OCI-LY7 (cell line): ENCODE results near the gene FAM193A. TPM values are rescaled to one million over a fixed set of nuclear protein-coding genes. Genes with fewer than 3 reads are reported as not detected.
A peak's percentile ranks its signal among the peaks of the same experiment; 100 is the strongest.

Source experiments
- BruUV-seq: library from RNA; stranded (reverse); fragments of 400-500 nt; replicated peaks from 2 replicates; lab custom pipeline; 2021; lab: Mats Ljungman, UMichigan
- CTCF ChIA-PET: fragments of 300-600 bp; sonication (Branson Sonifier 250); formaldehyde crosslinking; loops from one replicate; lab custom pipeline; 2022; ENCODE audit warnings: antibody characterized with exemption; ENCODE audit not compliant: unreplicated experiment; lab: Charles Lee
- POLR2A ChIA-PET: fragments of 300-600 bp; sonication (Branson Sonifier 250); formaldehyde crosslinking; loops from one replicate; lab custom pipeline; 2022; ENCODE audit warnings: antibody characterized with exemption; lab: Charles Lee
- DNase-seq: peaks from one replicate; pipeline ENCODE4 v3.0.0-alpha.2; 2015; ENCODE audit warnings: low spot score
- H2AFZ ChIP-seq: fragments of 200-600 bp; sonication (generic), shearing (Covaris generic); 2 replicates; pipeline ENCODE4 v1.6.1; 2014; ENCODE audit warnings: mild to moderate bottlenecking, antibody characterized with exemption, low read length, moderate library complexity
- H3K27ac ChIP-seq: fragments of 200-600 bp; sonication (generic); 2 replicates; pipeline ENCODE4 v1.5.1; 2014; ENCODE audit warnings: mixed run types, low read depth, mild to moderate bottlenecking, moderate library complexity, low read length, inconsistent platforms; ENCODE audit not compliant: poor library complexity, severe bottlenecking
- H3K36me3 ChIP-seq: fragments of 200-600 bp; sonication (generic); 2 replicates; pipeline ENCODE4 v1.6.1; 2014; ENCODE audit warnings: mild to moderate bottlenecking, antibody characterized with exemption, low read length, moderate library complexity, mixed read lengths; ENCODE audit not compliant: insufficient read depth
- H3K4me1 ChIP-seq: fragments of 200-600 bp; sonication (generic); 2 replicates; pipeline ENCODE4 v1.5.1; 2014; ENCODE audit warnings: mild to moderate bottlenecking, low read length; ENCODE audit not compliant: insufficient read depth, poor library complexity, severe bottlenecking
- H3K4me2 ChIP-seq: fragments of 200-600 bp; sonication (generic); 2 replicates; pipeline ENCODE4 v1.6.1; 2014; ENCODE audit warnings: mild to moderate bottlenecking, low read length
- H3K4me3 ChIP-seq: fragments of 200-600 bp; sonication (generic); 2 replicates; pipeline ENCODE4 v1.5.1; 2014; ENCODE audit warnings: mild to moderate bottlenecking, low read depth, low read length; ENCODE audit not compliant: poor library complexity, severe bottlenecking
- H3K79me2 ChIP-seq: fragments of 200-600 bp; sonication (generic); 2 replicates; pipeline ENCODE4 v1.6.1; 2016; ENCODE audit warnings: low read depth, mild to moderate bottlenecking, low read length, moderate library complexity, mixed read lengths; ENCODE audit not compliant: insufficient read depth
- H3K9me2 ChIP-seq: fragments of 200-600 bp; sonication (generic); 2 replicates; pipeline ENCODE4 v1.6.1; 2016; ENCODE audit warnings: mild to moderate bottlenecking, low read length, mixed read lengths; ENCODE audit not compliant: insufficient read depth
- H3K9me3 ChIP-seq: fragments of 200-600 bp; sonication (generic); 2 replicates; pipeline ENCODE4 v1.6.1; 2014; ENCODE audit warnings: mild to moderate bottlenecking, mixed run types, low read length, mixed read lengths
- H4K20me1 ChIP-seq: fragments of 200-600 bp; sonication (generic); 2 replicates; pipeline ENCODE4 v1.6.1; 2014; ENCODE audit warnings: mild to moderate bottlenecking, antibody characterized with exemption, low read length, moderate library complexity, mixed read lengths; ENCODE audit not compliant: insufficient read depth
- EZH2phosphoT487 ChIP-seq: fragments of 200-600 bp; sonication (generic); IDR thresholded peaks from 2 replicates; pipeline ENCODE4 v1.6.1; 2018; ENCODE audit warnings: low read depth, borderline replicate concordance, mild to moderate bottlenecking, mixed run types, antibody characterized with exemption, low read length, moderate library complexity, mixed read lengths
- intact Hi-C: fragments of 100-400 bp; cut with micrococcal nuclease; formaldehyde crosslinking; loops from one replicate; pipeline ENCODE4 v1.10.0; 2022; ENCODE audit not compliant: unreplicated experiment
- total RNA-seq, 2 experiments: library from RNA; depleted of rRNA in 1 of 2; stranded (reverse); fragments of >200 nt in 1 of 2; shearing (Covaris generic) in 1 of 2; gene quantifications; 2 replicates each; pipeline ENCODE4 v1.2.3, GENCODE V29; 2014 to 2022
- TF ChIP-seq, protein P1 (sequence below): fragments of 200-600 bp; sonication (generic); conservative IDR thresholded peaks from 2 replicates; pipeline ENCODE4 v1.5.1; 2014; ENCODE audit warnings: mild to moderate bottlenecking, antibody characterized with exemption, low read length, moderate library complexity, mixed read lengths

Gene FAM193A
- total RNA-seq, 2 experiments from 2014 or later: 17.8 to 36.7 TPM

DNA sequence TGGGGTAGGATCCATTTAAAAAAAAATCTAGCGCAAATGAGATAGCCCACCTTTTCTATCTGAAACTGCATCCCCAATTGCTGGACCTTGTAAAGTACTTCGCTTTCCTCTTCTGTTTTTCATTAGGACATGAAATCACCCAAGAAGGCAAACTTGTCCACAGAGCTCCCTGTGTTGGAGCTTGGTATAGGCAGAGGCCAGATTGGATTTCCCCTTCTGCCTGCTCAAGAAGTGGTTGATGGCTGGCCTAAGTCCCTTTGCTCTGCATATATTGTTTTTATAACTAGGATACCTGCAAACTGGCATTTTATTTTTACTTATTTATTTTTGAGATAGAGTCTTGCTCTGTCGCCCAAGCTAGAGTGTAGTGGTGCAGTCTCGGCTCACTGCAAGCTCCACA lies 39.1 kb upstream of the FAM193A start:
- no peaks in the 10 kb centered on the region for H3K9me2 ChIP-seq
- no peak overlapping the region for H3K4me3 ChIP-seq
- H4K20me1 ChIP-seq: no peaks in the 10 kb centered on the region
- no peaks in the 10 kb centered on the region for H3K9me3 ChIP-seq
- TF ChIP-seq EZH2phosphoT487: no peak
- TF ChIP-seq, protein P1, sequence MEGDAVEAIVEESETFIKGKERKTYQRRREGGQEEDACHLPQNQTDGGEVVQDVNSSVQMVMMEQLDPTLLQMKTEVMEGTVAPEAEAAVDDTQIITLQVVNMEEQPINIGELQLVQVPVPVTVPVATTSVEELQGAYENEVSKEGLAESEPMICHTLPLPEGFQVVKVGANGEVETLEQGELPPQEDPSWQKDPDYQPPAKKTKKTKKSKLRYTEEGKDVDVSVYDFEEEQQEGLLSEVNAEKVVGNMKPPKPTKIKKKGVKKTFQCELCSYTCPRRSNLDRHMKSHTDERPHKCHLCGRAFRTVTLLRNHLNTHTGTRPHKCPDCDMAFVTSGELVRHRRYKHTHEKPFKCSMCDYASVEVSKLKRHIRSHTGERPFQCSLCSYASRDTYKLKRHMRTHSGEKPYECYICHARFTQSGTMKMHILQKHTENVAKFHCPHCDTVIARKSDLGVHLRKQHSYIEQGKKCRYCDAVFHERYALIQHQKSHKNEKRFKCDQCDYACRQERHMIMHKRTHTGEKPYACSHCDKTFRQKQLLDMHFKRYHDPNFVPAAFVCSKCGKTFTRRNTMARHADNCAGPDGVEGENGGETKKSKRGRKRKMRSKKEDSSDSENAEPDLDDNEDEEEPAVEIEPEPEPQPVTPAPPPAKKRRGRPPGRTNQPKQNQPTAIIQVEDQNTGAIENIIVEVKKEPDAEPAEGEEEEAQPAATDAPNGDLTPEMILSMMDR: no peak
- intact Hi-C loops: no loop called here
- BruUV-seq: TSS peak; percentile 17
- no peak overlapping the region for H2AFZ ChIP-seq
- H3K36me3 ChIP-seq: peaks cover 100% of the 10 kb centered on the region
- H3K4me2 ChIP-seq: no peak overlapping the region
- peaks cover 4% of the 10 kb centered on the region for H3K4me1 ChIP-seq
- H3K27ac ChIP-seq: no peak overlapping the region
- ChIA-PET CTCF (no interaction called here), POLR2A (no interaction called here)
- H3K79me2 ChIP-seq: peaks cover 28% of the 10 kb centered on the region
- no peak for DNase-seq

DNA sequence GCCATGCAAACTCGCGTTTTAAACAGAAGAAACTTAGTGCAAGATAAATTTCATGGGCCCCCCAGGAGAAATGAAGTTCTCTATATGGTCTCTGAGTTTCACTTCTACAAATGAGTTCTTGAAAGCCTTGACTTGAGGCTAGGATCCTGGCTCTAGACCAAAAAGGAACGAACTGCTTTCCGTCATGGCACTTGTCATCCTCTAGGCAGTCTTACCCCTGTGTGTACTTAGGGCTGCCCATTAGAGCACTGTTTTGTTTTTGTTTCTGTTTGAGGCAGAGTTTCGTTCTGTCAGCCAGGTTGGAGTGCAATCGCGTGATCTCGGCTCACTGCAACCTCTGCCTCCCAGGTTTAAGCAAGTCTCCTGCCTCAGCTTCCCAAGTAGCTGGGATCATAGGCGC lies 38.5 kb upstream of the FAM193A start:
- Histone ChIP-seq H3K4me2 (no peak overlapping the region), H3K79me2 (peaks cover 22% of the 10 kb centered on the region), H3K4me3 (no peak overlapping the region), H3K27ac (no peak overlapping the region), H3K9me2 (no peaks in the 10 kb centered on the region), H3K4me1 (peaks cover 4% of the 10 kb centered on the region), H3K9me3 (no peaks in the 10 kb centered on the region), H4K20me1 (no peaks in the 10 kb centered on the region), H2AFZ (no peak overlapping the region), H3K36me3 (peaks cover 97% of the 10 kb centered on the region)
- intact Hi-C loops: no loop called here
- TF ChIP-seq, protein P1: no peak
- no peak for TF ChIP-seq EZH2phosphoT487
- BruUV-seq: no TSS peak
- ChIA-PET POLR2A (no interaction called here), CTCF (no interaction called here)
- peak; percentile 20 for DNase-seq

DNA sequence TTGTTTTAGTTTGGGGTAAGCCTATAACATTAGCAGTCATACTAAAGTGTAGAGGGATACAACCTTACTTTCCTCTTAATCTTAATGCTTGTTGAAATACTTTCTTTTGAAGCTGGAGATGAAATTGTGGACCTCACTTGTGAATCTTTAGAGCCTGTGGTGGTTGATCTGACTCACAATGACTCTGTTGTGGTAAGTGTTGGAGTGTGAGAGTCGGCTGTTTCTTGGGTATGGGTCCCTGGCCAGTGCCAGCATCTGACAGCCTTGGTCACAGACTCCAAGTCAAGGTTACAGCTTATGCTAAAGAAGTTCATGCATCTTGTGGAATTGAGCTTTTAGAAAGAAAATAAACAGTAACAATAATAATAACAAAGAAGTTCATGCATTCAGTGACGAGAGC lies 35.9 kb upstream of the FAM193A start:
- ChIA-PET POLR2A (interaction anchor here (0.6 kb wide), 2 partner anchors 16 to 32 kb away, joined by 3 read pairs; no protein-coding TSS in a partner anchor), CTCF (no interaction called here)
- no peak for DNase-seq
- Histone ChIP-seq H3K9me2 (no peaks in the 10 kb centered on the region), H4K20me1 (no peaks in the 10 kb centered on the region), H2AFZ (no peak overlapping the region), H3K9me3 (no peaks in the 10 kb centered on the region), H3K4me3 (no peak overlapping the region), H3K79me2 (no peaks in the 10 kb centered on the region; the same call in 1 of the 2 replicates), H3K4me1 (peaks cover 4% of the 10 kb centered on the region), H3K4me2 (no peak overlapping the region), H3K36me3 (peaks cover 88% of the 10 kb centered on the region), H3K27ac (no peak overlapping the region)
- intact Hi-C loops: no loop called here
- TF ChIP-seq, protein P1: no peak
- no peak for TF ChIP-seq EZH2phosphoT487
- BruUV-seq: no TSS peak
